ENCODE results near the gene GLRX. TPM values are rescaled to one million over a fixed set of nuclear protein-coding genes. Genes with fewer than 3 reads are reported as not detected.
A peak's percentile ranks its signal among the peaks of the same experiment; 100 is the strongest.

GLRX gene
- polyA plus RNA-seq, 3 donors: 386 to 603 (median 555) TPM

- H3K9ac ChIP-seq (ENCODE audit: insufficient read depth, low read length, poor library complexity, severe bottlenecking): no peak overlapping the region
- H4K20me1 ChIP-seq (ENCODE audit: insufficient read depth, low read length): peaks cover 70% of the 10 kb centered on the region
- H3K4me3 Mint-ChIP-seq: no peak overlapping the region
- no peaks in the 10 kb centered on the region for H3K27me3 ChIP-seq (ENCODE audit: control insufficient read depth in 2 of 2, insufficient read depth in 2 of 2, low read length in 2 of 2)
- H3K36me3 Mint-ChIP-seq: peaks cover 54 to 90% of the 10 kb centered on the region in 2 donors
- peak overlapping the region; percentile 69 to 79 for H3K27ac ChIP-seq (ENCODE audit: low read depth in 1 of 2, low read length in 2 of 2)
- peak overlapping the region; percentile 85 to 94 (median 92) for H3K27ac Mint-ChIP-seq
- intact Hi-C loops (cut with micrococcal nuclease): no loop called here
- H3K27me3 Mint-ChIP-seq (ENCODE audit: low read depth in 3 of 3): peaks cover 0 to 2% (median 0%) of the 10 kb centered on the region in 3 donors
- no peak for TF ChIP-seq CTCF (IDR thresholded peaks at IDR 0.05)
- peaks cover 59% of the 10 kb centered on the region for H3K79me2 ChIP-seq (ENCODE audit: insufficient read depth, low read length)
- peaks cover 39 to 48% of the 10 kb centered on the region in 2 donors for H3K4me1 ChIP-seq (ENCODE audit: control insufficient read depth in 1 of 2, insufficient read depth in 2 of 2, low read length in 2 of 2)
- DNase-seq: no peak
- H2AFZ ChIP-seq (ENCODE audit: insufficient read depth, low read depth, low read length, poor library complexity, severe bottlenecking): no peak overlapping the region
- WGBS (ENCODE audit: insufficient coverage): 80% methylated on average over 1 of the region's 5 CpGs
- no peak overlapping the region for H3K4me3 ChIP-seq (replicated peaks in 1 of 3; ENCODE audit: low read depth in 2 of 3, low read length in 3 of 3)
- H3K9me3 ChIP-seq (replicated peaks in 1 of 2; ENCODE audit: control insufficient read depth in 1 of 2, insufficient read depth in 1 of 2, low read length in 2 of 2): peaks cover 0 to 2% of the 10 kb centered on the region in 2 donors
- H3K4me2 ChIP-seq (replicated peaks; ENCODE audit: extremely low read depth, low read length, poor library complexity, severe bottlenecking): peak overlapping the region; percentile 18
- peaks cover 42 to 60% of the 10 kb centered on the region in 2 donors for H3K36me3 ChIP-seq (replicated peaks in 1 of 2; ENCODE audit: control insufficient read depth in 1 of 2, insufficient read depth in 2 of 2, low read length in 2 of 2)
- peaks cover 67% of the 10 kb centered on the region for H3K4me1 Mint-ChIP-seq
- peaks cover 0 to 9% (median 3%) of the 10 kb centered on the region in 7 donors for H3K9me3 Mint-ChIP-seq
These were observed 12.0 kb downstream of the GLRX start for GRCh38 chr5:95810305-95811125.

- H3K27ac Mint-ChIP-seq: peak overlapping the region; percentile 85 to 94 (median 92)
- H3K27me3 ChIP-seq (ENCODE audit: control insufficient read depth in 2 of 2, insufficient read depth in 2 of 2, low read length in 2 of 2): no peaks in the 10 kb centered on the region
- peak overlapping the region; percentile 69 to 79 for H3K27ac ChIP-seq (ENCODE audit: low read depth in 1 of 2, low read length in 2 of 2)
- H3K4me1 Mint-ChIP-seq: peaks cover 58% of the 10 kb centered on the region
- peaks cover 49% of the 10 kb centered on the region for H3K79me2 ChIP-seq (ENCODE audit: insufficient read depth, low read length)
- peaks cover 0 to 5% of the 10 kb centered on the region in 2 donors for H3K9me3 ChIP-seq (replicated peaks in 1 of 2; ENCODE audit: control insufficient read depth in 1 of 2, insufficient read depth in 1 of 2, low read length in 2 of 2)
- H4K20me1 ChIP-seq (ENCODE audit: insufficient read depth, low read length): peaks cover 59% of the 10 kb centered on the region
- H3K9ac ChIP-seq (ENCODE audit: insufficient read depth, low read length, poor library complexity, severe bottlenecking): no peak overlapping the region
- H3K36me3 ChIP-seq (replicated peaks in 1 of 2; ENCODE audit: control insufficient read depth in 1 of 2, insufficient read depth in 2 of 2, low read length in 2 of 2): peaks cover 35 to 60% of the 10 kb centered on the region in 2 donors
- peaks cover 49 to 88% of the 10 kb centered on the region in 2 donors for H3K36me3 Mint-ChIP-seq
- H2AFZ ChIP-seq (ENCODE audit: insufficient read depth, low read depth, low read length, poor library complexity, severe bottlenecking): peak overlapping the region; percentile 12
- peaks cover 0 to 2% (median 0%) of the 10 kb centered on the region in 3 donors for H3K27me3 Mint-ChIP-seq (ENCODE audit: low read depth in 3 of 3)
- peak overlapping the region; percentile 52 for H3K4me2 ChIP-seq (replicated peaks; ENCODE audit: extremely low read depth, low read length, poor library complexity, severe bottlenecking)
- H3K4me3 ChIP-seq (replicated peaks in 1 of 3; ENCODE audit: low read depth in 2 of 3, low read length in 3 of 3): peak overlapping the region in 1 of 3 experiments; percentile 47
- WGBS (ENCODE audit: insufficient coverage): 57% methylated on average over 1 of the region's 2 CpGs
- peak overlapping the region in 1 of 2 donors; percentile 65 for H3K4me3 Mint-ChIP-seq
- H3K9me3 Mint-ChIP-seq: peaks cover 2 to 10% (median 7%) of the 10 kb centered on the region in 7 donors
- intact Hi-C loops (cut with micrococcal nuclease): loop anchor here in 1 of 2 donors (5.0 kb wide), 1 partner anchor 33 kb away; no protein-coding TSS in a partner anchor
- no peak for DNase-seq
- no peak for TF ChIP-seq CTCF (IDR thresholded peaks at IDR 0.05)
- peaks cover 39 to 44% of the 10 kb centered on the region in 2 donors for H3K4me1 ChIP-seq (ENCODE audit: control insufficient read depth in 1 of 2, insufficient read depth in 2 of 2, low read length in 2 of 2)
These were observed 13.0 kb downstream of the GLRX start for GRCh38 chr5:95809414-95809960.

Data from CD14-positive monocyte (primary cell).